Common myeloid progenitor, CD34-positive (primary cell): ENCODE measurements around the gene GUCY1A1.

ENCODE experiments used
- CTCF ChIA-PET: fragments of 350-600 bp; sonication (Branson Sonifier 250); formaldehyde crosslinking; loops from one replicate; lab custom pipeline; 2021; ENCODE audit warnings: antibody characterized with exemption; lab: Charles Lee
- POLR2A ChIA-PET: fragments of 350-600 bp; sonication (Branson Sonifier 250); formaldehyde crosslinking; loops from one replicate; lab custom pipeline; 2021; ENCODE audit warnings: antibody characterized with exemption; lab: Charles Lee
- DNase-seq, 3 donors: peaks; one replicate each; pipeline versions ENCODE4 v3.0.0 to v3.0.0-alpha.2; 2013
- H3K27ac ChIP-seq, 2 experiments: 1 replicate in 1 of 2; 2 replicates in 1 of 2; pipeline ENCODE4 v1.7.0; 2013; ENCODE audit warnings: inconsistent platforms in 2 of 2, low read length in 2 of 2, mild to moderate bottlenecking in 2 of 2, low read depth in 1 of 2, moderate library complexity in 1 of 2; ENCODE audit not compliant: severe bottlenecking in 2 of 2, insufficient read depth in 1 of 2, poor library complexity in 1 of 2
- H3K27me3 ChIP-seq, 5 experiments: replicated peaks in 2 of 5; 1 replicate in 3 of 5; 2 replicates in 2 of 5; pipeline versions ENCODE4 v1.6.1 to v1.7.0; 2013; ENCODE audit warnings: low read length in 4 of 5, mild to moderate bottlenecking in 2 of 5, moderate library complexity in 2 of 5, inconsistent platforms in 1 of 5; ENCODE audit not compliant: insufficient read depth in 5 of 5, control insufficient read depth in 4 of 5
- H3K36me3 ChIP-seq, 4 experiments: 1 replicate in 2 of 4; 2 replicates in 2 of 4; pipeline versions ENCODE4 v1.6.1 to v1.7.0; 2013; ENCODE audit warnings: low read length in 3 of 4, control low read depth in 1 of 4, mild to moderate bottlenecking in 1 of 4; ENCODE audit not compliant: control insufficient read depth in 4 of 4, insufficient read depth in 4 of 4
- H3K4me1 ChIP-seq, 4 experiments: 1 replicate in 3 of 4; 2 replicates in 1 of 4; pipeline versions ENCODE4 v1.6.1 to v1.7.1; 2013; ENCODE audit warnings: low read length in 3 of 4, mild to moderate bottlenecking in 3 of 4, control low read depth in 1 of 4, inconsistent platforms in 1 of 4, moderate library complexity in 1 of 4; ENCODE audit not compliant: control insufficient read depth in 4 of 4, insufficient read depth in 4 of 4; ENCODE audit errors: control extremely low read depth in 1 of 4
- H3K4me3 ChIP-seq, 7 experiments: 1 replicate in 4 of 7; 2 replicates in 3 of 7; pipeline versions ENCODE4 v1.5.1 to v1.7.0; 2013; ENCODE audit warnings: mild to moderate bottlenecking in 7 of 7, low read length in 6 of 7, moderate library complexity in 6 of 7, inconsistent platforms in 2 of 7, low read depth in 2 of 7, control low read depth in 1 of 7; ENCODE audit not compliant: insufficient read depth in 4 of 7, control insufficient read depth in 1 of 7; ENCODE audit errors: extremely low read depth in 1 of 7
- H3K9me3 ChIP-seq, 5 experiments: 1 replicate in 4 of 5; 2 replicates in 1 of 5; pipeline versions ENCODE4 v1.6.1 to v1.7.1; 2013; ENCODE audit warnings: low read length in 4 of 5, mild to moderate bottlenecking in 2 of 5, inconsistent platforms in 1 of 5, low read depth in 1 of 5, moderate library complexity in 1 of 5; ENCODE audit not compliant: control insufficient read depth in 4 of 5, insufficient read depth in 2 of 5; ENCODE audit errors: control extremely low read depth in 1 of 5
- WGBS: methylation state at CpG from one replicate; pipeline ENCODE4 v1.1.5; 2013; ENCODE audit not compliant: insufficient coverage; 5-methylcytosine and 5-hydroxymethylcytosine counted together

The GUCY1A1 gene

GRCh38 chr4:155696226-155696625 is 29.6 kb downstream of the GUCY1A1 start:
- ChIA-PET POLR2A (interaction anchor here (0.6 kb wide), 1 partner anchor 20 kb away, joined by 6 read pairs; no protein-coding TSS in a partner anchor), CTCF (interaction anchor here (1.4 to 2.4 kb wide), 2 partner anchors 14 to 74 kb away, joined by 3 to 6 read pairs; no protein-coding TSS in a partner anchor)
- no CpG with 5 or more reads among the region's 1 CpG for WGBS
- Histone ChIP-seq H3K36me3 (peaks cover 11 to 41% (median 22%) of the 10 kb centered on the region in 4 experiments), H3K4me1 (peaks cover 2 to 43% (median 10%) of the 10 kb centered on the region in 4 experiments), H3K4me3 (no peak overlapping the region), H3K9me3 (peaks cover 0 to 6% (median 0%) of the 10 kb centered on the region in 5 experiments), H3K27me3 (no peaks in the 10 kb centered on the region), H3K27ac (no peak overlapping the region)
- DNase-seq, result no peak

DNA sequence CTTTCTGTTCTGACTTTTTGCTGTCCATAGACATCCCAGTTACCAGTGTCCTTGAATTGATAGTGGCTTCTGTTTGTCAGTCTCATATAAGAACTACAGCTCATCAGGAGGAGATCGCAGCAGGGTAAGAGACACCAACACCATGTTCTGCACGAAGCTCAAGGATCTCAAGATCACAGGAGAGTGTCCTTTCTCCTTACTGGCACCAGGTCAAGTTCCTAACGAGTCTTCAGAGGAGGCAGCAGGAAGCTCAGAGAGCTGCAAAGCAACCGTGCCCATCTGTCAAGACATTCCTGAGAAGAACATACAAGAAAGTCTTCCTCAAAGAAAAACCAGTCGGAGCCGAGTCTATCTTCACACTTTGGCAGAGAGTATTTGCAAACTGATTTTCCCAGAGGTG is 30.1 kb downstream of the GUCY1A1 start:
- Histone ChIP-seq H3K4me1 (peaks cover 2 to 43% (median 10%) of the 10 kb centered on the region in 4 experiments), H3K9me3 (peaks cover 0 to 6% (median 0%) of the 10 kb centered on the region in 5 experiments), H3K36me3 (peaks cover 11 to 45% (median 24%) of the 10 kb centered on the region in 4 experiments), H3K27ac (no peak overlapping the region), H3K27me3 (no peaks in the 10 kb centered on the region), H3K4me3 (peak overlapping the region in 1 of 7 experiments; percentile 39)
- POLR2A ChIA-PET, result interaction anchor here (0.6 kb wide), 1 partner anchor 21 kb away, joined by 6 read pairs; no protein-coding TSS in a partner anchor
- 33% methylated on average over 3 of the region's 6 CpGs for WGBS
- DNase-seq, result no peak
- CTCF ChIA-PET, result interaction anchor here (1.4 kb wide), 1 partner anchor 14 kb away, joined by 3 read pairs; no protein-coding TSS in a partner anchor

DNA sequence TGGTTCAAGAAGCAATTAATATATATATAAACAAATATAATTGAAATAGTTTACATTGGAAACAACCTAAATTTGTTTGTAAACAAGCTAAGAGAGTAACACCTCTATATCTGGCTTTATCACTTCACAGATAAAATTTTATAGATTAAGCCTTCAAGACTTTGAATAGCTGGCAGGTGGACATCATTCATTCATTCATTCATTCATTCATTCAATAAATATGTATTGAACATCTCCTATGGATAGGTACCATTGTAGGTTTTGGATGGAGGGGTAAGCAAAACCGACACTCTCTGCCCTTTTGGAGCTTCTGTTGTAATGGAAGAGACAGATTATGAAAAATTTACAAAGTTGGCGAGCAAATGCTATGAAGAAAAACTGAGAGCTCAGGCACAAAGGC is 35.2 kb downstream of the GUCY1A1 start:
- ChIA-PET CTCF (interaction anchor here (0.9 to 2.9 kb wide), 2 partner anchors 8 to 10 kb away, joined by 4 to 10 read pairs; no protein-coding TSS in a partner anchor), POLR2A (no interaction called here)
- WGBS, result 83% methylated on average over 1 of the region's 2 CpGs
- Histone ChIP-seq H3K36me3 (peaks cover 9 to 85% (median 44%) of the 10 kb centered on the region in 4 experiments), H3K4me1 (peaks cover 0 to 1% (median under 1%) of the 10 kb centered on the region in 4 experiments), H3K27ac (no peak overlapping the region), H3K9me3 (peaks cover 0 to 6% (median 0%) of the 10 kb centered on the region in 5 experiments), H3K27me3 (no peaks in the 10 kb centered on the region), H3K4me3 (no peak overlapping the region)
- DNase-seq, result no peak

DNA sequence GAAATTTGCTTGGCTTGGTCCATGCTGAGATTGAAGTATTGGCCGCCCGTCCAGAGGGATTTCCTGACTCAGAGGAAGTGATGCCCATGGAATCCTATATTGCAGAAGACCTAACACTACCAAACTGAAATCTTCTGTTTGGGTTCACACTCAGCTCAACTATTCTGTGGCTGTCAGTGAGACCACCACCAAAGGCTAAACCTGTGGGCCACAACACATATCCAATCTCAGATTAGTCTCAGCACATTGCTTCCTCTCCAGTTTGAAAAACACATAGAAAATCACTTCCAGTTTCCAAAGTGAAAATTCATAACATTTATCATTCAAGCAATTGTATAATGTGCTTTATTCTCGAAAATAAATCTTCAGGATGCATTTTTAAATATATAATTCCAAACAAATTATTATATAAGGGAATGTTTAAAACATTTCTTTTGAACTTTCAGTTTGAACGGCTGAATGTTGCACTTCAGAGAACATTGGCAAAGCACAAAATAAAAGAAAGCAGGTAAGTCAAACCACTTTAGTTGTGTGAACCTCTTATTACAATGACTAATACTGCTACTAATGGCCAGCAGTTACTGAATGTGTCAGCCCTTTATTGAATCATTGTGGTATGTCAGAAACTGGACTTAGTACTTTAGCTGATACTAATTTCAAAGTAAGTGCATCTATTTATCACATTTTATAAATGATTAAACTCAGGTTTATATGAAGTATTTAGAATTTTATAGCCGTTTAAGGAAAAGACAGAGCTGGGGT is 37.0 kb downstream of the GUCY1A1 start:
- WGBS, result 100% methylated on average over 2 of the region's 5 CpGs
- DNase-seq, result no peak

DNA sequence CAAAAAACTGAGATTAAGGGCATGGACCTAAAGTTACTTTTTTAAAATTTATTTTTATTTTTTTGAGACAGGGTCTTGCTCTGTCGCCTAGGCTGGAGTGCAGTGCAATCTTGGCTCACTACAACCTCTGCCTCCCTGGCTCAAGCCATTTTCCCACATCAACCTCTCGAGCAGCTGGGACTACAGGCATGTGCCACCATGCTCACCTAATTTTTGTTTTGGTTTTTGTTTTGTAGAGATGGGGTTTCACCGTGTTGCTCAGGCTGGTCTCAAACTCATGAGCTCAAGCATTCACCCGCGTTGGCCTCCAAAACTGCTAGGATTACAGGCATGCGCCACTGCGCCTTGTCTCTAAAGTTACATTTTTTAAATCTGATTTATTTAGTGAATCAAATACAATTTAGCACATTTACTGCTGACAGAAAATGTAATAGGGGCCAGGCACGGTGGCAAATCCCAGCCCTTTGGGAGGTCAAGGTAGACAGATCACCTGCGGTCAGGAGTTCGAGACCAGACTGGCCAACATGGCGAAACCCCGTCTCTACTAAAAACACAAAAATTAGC is 38.3 kb downstream of the GUCY1A1 start:
- POLR2A ChIA-PET, result no interaction called here
- no peak for DNase-seq
- Histone ChIP-seq H3K4me3 (no peak overlapping the region), H3K36me3 (peaks cover 5 to 82% (median 42%) of the 10 kb centered on the region in 4 experiments), H3K9me3 (no peaks in the 10 kb centered on the region), H3K27ac (no peak overlapping the region), H3K4me1 (peaks cover 0 to 1% (median 0%) of the 10 kb centered on the region in 4 experiments), H3K27me3 (no peaks in the 10 kb centered on the region)
- WGBS, result 100% methylated on average over 4 of the region's 12 CpGs
- CTCF ChIA-PET, result interaction anchor here (0.7 to 1.5 kb wide), 5 partner anchors 11 to 53 kb away, joined by 3 read pairs; no protein-coding TSS in a partner anchor

More for the DNA sequence above, 37.0 kb downstream of the GUCY1A1 start:
- H3K27me3 ChIP-seq, result no peaks in the 10 kb centered on the region
- ChIA-PET POLR2A (no interaction called here), CTCF (interaction anchor here (1.0 to 2.9 kb wide), 5 partner anchors 8 to 174 kb away, joined by 3 to 10 read pairs (median 3); no protein-coding TSS in a partner anchor)
- no peaks in the 10 kb centered on the region for H3K4me1 ChIP-seq
- peaks cover 8 to 81% (median 40%) of the 10 kb centered on the region in 4 experiments for H3K36me3 ChIP-seq
- H3K4me3 ChIP-seq, result no peak overlapping the region
- no peak overlapping the region for H3K27ac ChIP-seq
- H3K9me3 ChIP-seq, result peaks cover 0 to under 1% (median 0%) of the 10 kb centered on the region in 5 experiments

GRCh38 chr4:155705664-155706063 is 39.0 kb downstream of the GUCY1A1 start:
- ChIA-PET CTCF (interaction anchor here (0.7 to 1.1 kb wide), 3 partner anchors 10 to 36 kb away, joined by 3 read pairs; no protein-coding TSS in a partner anchor), POLR2A (no interaction called here)
- Histone ChIP-seq H3K4me3 (no peak overlapping the region), H3K9me3 (no peaks in the 10 kb centered on the region), H3K36me3 (peaks cover 8 to 85% (median 43%) of the 10 kb centered on the region in 4 experiments), H3K27ac (no peak overlapping the region), H3K27me3 (no peaks in the 10 kb centered on the region), H3K4me1 (peaks cover 0 to 5% (median 0%) of the 10 kb centered on the region in 4 experiments)
- no peak for DNase-seq
- no CpG with 5 or more reads among the region's 2 CpGs for WGBS
